ENCODE measurements around the gene TRPM3.
"Not testable (repeated sequence)": the region's sequence is repeated elsewhere in the genome, so short reads cannot be mapped to it uniquely, and the experiment has no call there.

TRPM3 gene

GRCh38 chr9:70995511-70995910 is 125.9 kb downstream of the TRPM3 start:
- DNase-seq (ENCODE audit: low spot score), result no peak

- DNase-seq (ENCODE audit: low spot score), result no peak
These were observed 126.8 kb downstream of the TRPM3 start for GRCh38 chr9:70994582-70994981.

- DNase-seq (ENCODE audit: low spot score), result no peak
These were observed 132.9 kb downstream of the TRPM3 start for GRCh38 chr9:70988551-70988950.

GRCh38 chr9:70987986-70988385 is 133.4 kb downstream of the TRPM3 start:
- DNase-seq (ENCODE audit: low spot score), result no peak

- no peak for DNase-seq (ENCODE audit: low spot score)
These were observed 134.4 kb downstream of the TRPM3 start for GRCh38 chr9:70986984-70987383.

- DNase-seq (ENCODE audit: low spot score), result no peak
These were observed 137.6 kb downstream of the TRPM3 start for GRCh38 chr9:70983723-70984295.

DNA sequence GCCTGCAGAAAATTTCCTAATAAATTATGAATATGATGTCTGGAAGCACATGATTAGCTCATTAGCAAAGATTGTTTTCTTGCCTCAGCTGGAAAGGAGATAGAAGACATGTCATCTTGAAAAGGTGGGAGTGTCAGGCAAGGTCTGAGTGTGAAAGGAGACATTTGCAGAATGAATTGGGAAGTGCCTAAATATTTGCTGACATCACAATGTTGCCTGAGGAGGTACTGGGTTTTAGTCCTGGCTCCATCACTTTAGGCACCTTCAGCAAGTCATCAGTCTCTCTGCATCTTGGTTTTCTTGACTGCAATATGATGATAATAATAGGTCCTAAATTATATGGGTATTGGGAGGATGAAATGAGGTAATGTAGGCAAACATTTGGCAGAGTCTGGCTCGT is 140.1 kb downstream of the TRPM3 start:
- no peak for DNase-seq (ENCODE audit: low spot score)

DNA sequence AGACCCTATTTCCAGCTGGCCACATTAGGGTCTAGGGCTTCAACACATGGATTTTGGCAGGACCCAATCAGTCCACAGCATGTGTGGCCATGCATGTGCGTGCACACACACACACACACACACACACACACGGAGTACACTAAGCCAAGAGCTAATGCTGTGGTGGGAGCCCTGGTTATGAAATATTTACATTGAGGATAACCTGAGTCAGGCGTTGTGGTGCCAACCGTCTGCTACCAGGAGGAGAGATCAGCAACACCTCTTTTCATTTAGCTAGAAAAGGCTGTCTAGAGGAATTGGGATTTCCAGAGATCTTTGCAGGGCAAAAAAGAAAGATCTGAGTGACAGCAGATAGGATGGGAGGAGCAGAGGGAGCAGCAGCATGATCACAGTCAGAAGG is 141.5 kb downstream of the TRPM3 start:
- DNase-seq (ENCODE audit: low spot score), result no peak

DNA sequence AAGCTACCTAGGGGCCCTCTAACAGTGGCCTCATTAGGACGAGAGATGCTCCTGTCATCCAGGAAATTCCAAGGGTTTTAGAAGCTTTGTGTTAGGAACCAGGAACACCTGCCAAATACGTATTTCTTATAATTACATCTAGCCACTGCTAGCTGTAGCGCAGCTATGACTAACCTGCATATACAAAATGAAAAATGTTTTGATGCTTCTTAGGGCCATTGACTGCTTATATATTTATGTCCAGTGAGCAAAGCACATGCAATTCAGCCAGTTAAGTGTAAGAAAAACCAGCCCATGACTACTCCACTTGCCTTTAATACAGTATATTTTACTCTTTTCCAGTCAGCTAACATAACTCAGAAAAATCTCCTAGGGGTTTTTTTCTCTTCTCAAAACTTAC is 143.3 kb downstream of the TRPM3 start:
- no peak for DNase-seq (ENCODE audit: low spot score)

DNA sequence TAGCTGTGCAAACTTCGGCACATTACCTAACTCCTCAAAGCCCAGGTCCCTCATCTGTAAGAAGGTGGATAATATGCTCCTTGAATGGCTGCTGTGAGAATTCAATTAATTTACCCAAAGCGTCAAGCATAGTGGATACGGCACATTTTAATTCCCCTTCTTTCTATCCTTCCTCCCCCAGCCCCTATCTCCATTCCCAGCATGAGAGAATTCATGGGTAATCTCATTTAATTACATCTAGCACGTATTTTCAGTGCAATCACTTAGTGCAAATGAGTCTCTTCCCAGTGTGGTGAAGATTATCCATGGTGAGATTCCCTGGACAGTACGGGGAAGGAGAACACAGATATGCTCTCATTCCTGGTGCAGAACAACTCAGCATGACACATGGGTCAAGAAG is 145.6 kb downstream of the TRPM3 start:
- DNase-seq (ENCODE audit: low spot score), result no peak

DNA sequence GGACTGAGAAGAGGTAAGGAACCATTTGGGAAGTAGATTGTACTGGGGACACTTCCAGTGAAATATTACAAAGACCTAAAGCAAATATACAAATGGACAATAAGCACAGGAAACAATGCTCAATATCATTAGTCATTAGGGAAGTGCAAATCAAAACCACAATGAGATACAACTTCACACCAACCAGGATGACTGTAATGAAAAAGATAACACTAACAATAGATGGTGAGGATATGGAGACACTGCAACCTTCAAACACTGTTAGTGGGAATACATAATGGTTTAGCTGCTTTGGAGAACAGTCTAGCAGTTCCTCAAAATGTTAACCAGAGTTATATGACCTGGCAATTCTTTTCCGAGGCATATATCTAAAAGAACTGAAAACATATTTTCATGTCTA is 149.7 kb downstream of the TRPM3 start:
- DNase-seq (ENCODE audit: low spot score), result no peak

DNA sequence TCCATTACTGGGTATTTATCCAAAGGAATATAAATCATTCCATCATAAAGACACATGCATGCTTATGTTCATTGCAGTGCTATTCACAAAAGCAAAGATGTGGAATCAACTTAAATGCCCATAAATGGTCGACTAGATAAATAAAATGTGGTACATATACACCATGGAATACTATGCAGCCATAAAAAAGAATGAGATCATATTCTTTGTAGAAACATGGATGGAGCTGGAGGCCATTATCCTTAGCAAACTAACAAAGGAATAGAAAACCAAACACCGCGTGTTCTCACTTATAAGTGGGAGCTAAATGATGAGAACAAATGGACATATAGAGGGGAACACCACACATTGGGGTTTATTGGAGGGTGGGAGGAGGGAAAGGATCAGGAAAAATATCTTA is 155.0 kb downstream of the TRPM3 start:
- not testable (repeated sequence) for DNase-seq (ENCODE audit: low spot score)

DNA sequence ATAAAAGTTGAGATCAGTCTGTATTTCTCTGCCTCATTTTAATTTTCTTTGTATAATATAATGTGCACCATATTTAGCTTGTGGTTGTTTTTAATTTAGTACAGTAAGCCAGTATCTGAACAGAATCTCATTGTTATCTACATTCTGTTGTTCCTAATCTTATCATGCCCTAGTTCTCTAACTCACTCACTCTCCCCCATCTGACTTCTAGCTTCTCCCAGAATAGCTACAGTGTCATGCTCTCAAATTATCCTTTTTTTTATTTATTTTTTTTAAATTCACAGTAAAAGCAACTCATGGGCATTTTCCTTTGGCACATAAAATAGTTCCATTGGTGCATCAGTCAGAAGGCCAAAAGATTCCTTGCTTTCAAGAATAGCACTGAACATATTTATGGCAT is 156.6 kb downstream of the TRPM3 start:
- no peak for DNase-seq (ENCODE audit: low spot score)

- DNase-seq (ENCODE audit: low spot score), result no peak
These were observed 157.9 kb downstream of the TRPM3 start for GRCh38 chr9:70963554-70963953.

DNA sequence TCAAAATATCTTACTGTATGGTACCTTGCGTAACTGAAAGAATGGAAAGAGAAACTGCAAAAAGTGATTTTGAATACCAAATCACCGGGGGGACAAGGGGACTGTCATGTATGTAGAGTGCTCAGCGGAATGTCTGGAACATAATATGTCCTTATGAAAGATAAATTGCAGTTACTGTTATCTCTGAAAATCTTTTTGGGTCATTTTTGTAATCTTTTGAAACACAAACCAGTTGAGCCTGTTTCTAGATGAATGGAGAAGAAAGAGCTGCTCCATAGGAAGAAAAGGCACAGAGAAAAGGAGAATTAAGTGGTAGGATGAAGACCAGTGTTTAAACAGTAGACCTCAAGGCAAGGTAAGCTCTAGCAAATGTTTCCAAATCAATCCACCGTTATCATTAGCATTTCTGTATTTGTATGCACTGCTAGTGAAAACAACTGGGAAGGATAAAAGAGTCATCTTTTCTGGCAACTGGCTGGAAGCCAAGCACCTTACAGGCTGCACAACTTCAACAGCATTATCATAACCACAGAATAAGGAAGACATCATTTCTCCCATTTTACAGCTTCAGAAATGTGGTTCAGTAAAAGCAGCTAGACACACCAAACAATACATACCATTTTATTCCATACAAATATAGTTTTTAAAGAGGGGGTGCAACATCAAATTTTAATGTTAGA is 158.5 kb downstream of the TRPM3 start:
- DNase-seq (ENCODE audit: low spot score), result no peak

DNA sequence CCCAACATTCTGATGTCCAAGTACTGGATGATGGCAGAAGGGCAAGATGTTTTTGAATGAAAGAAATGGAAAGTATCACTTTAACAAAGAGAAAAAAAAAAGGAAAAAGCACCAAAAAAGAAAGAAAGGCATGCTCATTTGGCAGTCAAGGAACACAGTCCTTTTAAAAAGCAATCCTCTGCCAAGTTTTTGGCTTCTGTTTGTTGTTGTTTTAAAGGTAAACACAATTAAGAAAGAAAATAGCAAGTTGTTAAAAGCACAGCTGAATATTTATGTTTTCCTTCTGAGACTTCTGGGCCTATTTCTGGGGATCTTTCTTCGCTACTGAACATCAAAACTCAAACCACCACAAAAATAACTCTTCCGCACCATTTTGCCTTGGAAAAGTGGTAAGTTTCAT is 162.1 kb downstream of the TRPM3 start:
- no peak for DNase-seq (ENCODE audit: low spot score)

DNA sequence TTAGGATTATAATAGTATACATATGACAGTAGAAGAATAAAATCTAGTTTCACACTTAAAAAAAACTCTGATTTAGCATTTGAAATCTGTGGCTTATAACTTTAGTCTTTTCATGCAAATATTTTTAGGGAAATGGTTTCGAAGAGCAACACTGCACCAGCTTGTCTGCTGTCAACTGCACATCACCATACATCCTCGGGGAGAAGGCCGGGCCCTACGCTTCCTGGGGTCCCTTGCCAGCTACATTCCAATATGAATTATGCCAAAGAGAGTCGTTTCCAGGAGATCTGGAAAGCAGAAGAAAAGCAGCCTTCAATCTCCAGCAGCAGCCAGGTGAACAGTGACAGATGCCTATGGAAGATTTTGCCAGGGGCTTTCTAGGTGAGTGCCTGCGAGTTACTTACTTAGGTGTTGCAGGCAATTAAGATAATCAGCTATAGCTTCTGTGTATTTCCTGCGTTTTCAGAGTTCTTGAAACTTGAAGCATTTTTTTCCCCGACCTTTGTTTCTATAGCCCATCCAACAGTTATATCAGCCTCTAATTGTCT is 166.8 kb downstream of the TRPM3 start:
- no peak for DNase-seq (ENCODE audit: low spot score)

GRCh38 chr9:70954126-70954525 is 167.3 kb downstream of the TRPM3 start:
- DNase-seq (ENCODE audit: low spot score), result no peak

DNA sequence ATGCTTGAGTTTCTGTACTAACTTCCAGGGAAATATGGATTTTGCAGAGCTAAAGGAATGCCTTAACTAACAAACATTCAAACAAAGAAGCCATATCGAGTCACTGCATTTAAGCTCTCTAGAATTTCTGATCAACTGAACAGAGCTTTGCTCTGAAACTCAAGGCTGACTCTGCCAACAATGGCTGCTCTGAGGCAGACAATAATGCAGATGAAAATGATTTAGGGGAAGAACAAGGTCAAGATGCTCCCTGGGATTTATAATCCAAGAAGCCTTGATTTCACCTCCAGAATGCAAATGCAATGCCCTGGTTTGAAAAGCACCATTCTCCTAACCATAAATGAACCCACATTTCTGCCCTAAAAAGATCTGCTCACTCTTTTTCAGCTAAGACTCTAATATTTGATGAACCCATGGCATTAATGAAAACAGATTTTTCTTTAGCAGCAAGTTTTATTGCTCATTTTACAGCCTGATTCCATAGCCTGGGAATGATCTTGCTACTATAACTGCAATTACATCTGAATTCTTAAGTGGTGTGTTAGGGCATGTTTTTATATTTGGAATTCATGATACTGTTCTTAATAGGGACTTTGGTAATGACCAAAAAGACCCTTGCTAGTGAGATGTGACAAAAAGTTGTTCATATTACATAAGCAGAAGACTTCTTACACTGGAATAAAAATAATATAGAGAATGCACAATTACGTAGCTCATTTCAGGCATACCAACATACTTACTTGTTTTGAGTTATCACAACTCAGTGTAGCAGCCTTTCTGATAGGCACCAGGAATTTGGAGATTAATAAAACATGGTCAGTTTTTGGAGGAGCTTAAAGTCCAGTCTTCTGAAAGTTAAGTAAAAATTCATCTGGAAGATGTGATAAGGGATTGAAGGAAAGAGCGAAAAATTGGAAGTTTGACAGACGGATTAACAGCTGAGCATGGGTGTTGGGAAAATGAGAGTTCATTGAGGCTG is 169.4 kb downstream of the TRPM3 start:
- DNase-seq (ENCODE audit: low spot score), result no peak

- no peak for DNase-seq (ENCODE audit: low spot score)
These were observed 171.2 kb downstream of the TRPM3 start for GRCh38 chr9:70950270-70950669.

DNA sequence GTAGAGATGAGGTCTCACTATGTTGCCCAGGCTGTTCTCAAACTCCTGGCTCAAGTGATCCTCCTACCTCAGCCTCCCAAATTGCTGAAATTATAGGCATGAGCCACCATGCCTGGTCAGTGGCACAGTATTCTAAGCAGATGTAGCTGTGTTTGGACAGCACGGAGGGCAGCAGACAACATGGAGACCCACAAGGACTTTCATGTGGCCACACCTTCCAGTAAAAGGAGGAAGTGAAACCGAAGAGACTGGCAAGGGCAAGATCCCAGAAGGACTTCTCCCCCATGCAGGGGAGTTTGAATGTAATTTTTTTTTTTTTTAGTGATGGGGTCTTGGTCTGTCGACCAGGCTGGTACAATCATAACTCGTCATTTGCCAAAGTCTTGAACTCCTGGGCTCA is 172.2 kb downstream of the TRPM3 start:
- no peak for DNase-seq (ENCODE audit: low spot score)

- no peak for DNase-seq (ENCODE audit: low spot score)
These were observed 172.7 kb downstream of the TRPM3 start for GRCh38 chr9:70948744-70949143.

GRCh38 chr9:70947511-70947910 is 173.9 kb downstream of the TRPM3 start:
- DNase-seq (ENCODE audit: low spot score), result no peak
